HG03558 (cell line): ENCODE measurements around the gene AUTS2.

Experiments used
- ATAC-seq: cut with Tn5 transposase; IDR thresholded peaks from one replicate; pipeline ENCODE4 v1.9.1; 2021; ENCODE audit warnings: moderate number of reproducible peaks; ENCODE audit not compliant: unreplicated experiment; ENCODE audit errors: extremely low read depth

Gene AUTS2

DNA sequence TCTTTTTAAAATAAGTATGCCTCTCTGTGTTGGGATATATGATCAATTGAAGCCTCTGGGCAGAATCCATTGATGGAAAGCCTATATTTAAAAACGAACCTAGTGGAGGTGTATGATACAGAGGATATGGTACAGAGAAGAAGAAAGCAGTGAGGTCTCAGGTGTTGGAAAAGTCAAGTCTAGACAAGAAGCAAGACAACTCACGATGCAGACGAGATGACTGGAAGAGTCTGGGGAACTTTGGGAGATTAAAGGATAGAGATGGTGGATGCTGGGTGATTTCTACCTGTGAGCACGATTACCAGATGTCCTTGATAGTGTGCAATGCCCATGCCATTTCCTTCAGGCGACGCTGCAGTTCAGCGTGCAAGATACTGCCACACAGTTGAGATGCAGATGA lies 1009.0 kb downstream of the AUTS2 start:
- no peak for ATAC-seq

DNA sequence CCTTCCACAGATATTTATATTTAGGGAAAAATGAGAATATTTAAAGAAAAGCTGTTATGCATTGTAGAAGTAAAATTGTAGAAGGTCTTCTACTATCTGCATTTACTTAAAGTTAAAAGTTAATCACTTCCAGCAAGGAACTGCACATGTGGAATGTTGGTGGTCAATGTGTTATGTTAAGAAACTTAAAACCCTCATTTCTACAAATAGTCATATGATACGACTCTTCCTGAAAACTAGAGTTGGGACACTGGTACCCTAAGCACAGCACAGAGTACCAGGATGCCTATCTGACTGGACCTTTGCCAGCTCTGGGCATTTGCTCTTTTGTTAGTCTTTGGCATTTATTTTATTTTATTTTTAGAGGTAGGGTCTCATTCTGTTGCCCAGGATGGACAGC lies 1009.5 kb downstream of the AUTS2 start:
- no peak for ATAC-seq

- no peak for ATAC-seq
These were observed 1010.0 kb downstream of the AUTS2 start for GRCh38 chr7:70608229-70608628.

DNA sequence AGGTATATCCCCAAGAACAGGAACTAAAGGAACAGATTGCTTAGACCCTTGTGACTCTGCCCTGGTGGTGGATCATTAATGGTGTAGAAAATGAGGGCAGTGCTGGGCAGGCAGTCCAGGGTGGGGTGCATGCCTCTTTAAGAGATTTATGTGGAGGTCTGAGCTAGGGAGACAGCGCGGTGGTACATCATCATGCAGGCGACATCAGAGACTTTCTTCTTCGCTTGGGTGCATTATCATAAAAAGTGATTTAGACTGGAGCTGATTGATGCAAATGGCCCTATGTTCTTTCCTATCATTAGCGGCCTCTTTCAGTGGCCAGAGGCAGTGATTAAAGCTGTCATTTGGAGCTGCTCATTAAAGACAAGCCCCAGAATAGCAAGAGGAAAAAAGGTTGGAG lies 1014.5 kb downstream of the AUTS2 start:
- no peak for ATAC-seq

DNA sequence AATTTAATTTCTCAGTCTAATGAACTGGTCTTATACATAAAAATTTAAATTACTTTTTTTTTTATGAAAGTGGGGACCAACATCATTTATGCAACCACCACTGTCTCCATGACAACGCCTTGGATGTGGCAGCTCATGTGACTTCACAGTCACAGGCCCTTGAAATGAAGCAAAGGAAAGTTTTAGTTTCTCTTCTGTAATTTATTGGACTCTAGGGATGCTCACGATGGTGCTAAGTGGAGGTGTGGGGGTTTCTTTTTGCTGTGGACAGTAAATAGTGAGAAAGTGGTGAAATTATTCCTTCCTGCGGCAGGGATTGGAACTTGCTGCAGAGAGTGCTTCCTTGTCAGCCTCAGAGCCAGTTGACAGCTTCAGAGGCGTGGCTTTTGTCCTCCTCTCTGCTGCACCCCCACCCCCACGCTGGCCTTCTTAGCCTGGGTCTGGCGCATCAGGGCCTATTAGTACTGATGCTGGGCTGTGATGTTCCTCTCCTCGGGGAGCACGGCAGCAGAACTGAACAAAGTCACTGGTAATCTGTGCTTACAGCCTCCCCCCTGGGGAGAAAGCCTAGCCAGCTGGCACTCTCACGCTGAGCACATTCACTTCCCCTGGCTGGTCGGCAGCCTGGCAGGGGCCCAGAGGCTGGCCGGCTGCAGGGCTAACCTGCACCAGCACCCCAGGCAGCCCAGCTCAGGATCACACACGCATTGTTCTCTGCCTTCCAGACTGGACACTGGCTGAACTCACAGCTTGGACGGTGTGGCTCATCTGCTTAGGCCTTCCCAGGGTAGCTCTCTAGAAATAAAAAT lies 1016.2 kb downstream of the AUTS2 start:
- ATAC-seq, result no peak

GRCh38 chr7:70615066-70615606 lies 1016.9 kb downstream of the AUTS2 start:
- ATAC-seq, result no peak

GRCh38 chr7:70616211-70616610 lies 1017.9 kb downstream of the AUTS2 start:
- no peak for ATAC-seq

DNA sequence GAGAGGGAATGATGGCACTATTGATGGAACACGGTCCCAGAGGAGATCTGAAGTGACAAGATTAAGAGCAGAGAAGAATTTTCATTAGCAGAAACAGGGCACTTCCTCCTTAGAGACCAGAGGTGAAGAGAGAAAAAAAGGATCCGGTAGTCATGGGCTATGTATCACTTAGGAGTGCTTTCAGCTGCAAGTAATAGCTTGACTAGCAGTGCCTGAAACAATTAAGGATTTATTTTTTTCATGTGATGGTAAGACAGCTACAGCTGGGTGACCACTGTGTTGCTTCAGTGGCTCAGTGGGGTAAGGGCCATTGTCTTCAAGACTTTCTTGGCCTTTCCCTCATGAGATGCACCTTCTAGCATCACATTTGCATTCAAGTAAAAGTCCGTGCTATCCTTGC lies 1018.5 kb downstream of the AUTS2 start:
- ATAC-seq, result no peak

- no peak for ATAC-seq
These were observed 1019.8 kb downstream of the AUTS2 start for GRCh38 chr7:70618020-70618551.

DNA sequence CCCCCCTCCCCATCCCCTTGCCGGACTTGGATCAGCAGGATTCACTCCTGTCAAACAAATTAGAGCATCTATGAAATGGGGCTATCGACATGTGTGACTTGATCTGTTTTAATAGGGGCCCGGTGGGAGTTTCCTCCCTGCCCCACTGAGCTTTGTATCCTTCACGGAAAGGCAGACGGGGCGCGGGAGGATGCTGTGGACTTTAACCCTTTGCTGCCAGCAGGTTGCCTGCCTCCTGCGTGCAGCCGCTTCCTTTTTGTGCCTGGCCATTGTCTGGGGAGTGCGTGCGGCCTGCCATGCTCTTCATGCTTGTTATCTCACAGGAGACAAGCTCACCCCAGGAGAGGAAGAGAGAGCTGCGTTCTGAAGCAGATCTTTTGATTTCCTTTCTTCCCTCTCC lies 1020.9 kb downstream of the AUTS2 start:
- ATAC-seq, result no peak

DNA sequence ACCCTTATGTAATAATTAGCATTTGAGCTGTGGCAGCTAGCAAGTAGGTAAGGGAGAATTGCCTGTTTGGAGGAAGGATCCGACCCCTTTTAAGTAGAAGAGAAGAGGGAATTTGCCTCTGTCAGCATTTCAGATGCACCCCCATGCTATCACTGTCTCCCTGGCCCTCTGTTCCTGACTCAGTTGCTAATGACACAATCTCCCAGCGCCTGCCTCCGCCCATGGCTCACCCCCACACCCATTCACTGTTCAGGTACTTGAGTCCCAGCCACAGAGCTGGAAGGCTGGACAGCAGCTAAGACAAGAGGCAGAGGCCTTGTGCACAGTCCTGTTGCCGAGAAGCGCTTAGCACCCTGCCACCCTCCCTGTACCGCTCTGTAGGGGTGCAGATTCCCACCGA lies 1021.4 kb downstream of the AUTS2 start:
- ATAC-seq, result no peak

- ATAC-seq, result no peak
These were observed 1022.2 kb downstream of the AUTS2 start for GRCh38 chr7:70620333-70621055.

- ATAC-seq, result no peak
These were observed 1023.8 kb downstream of the AUTS2 start for GRCh38 chr7:70621954-70622600.

DNA sequence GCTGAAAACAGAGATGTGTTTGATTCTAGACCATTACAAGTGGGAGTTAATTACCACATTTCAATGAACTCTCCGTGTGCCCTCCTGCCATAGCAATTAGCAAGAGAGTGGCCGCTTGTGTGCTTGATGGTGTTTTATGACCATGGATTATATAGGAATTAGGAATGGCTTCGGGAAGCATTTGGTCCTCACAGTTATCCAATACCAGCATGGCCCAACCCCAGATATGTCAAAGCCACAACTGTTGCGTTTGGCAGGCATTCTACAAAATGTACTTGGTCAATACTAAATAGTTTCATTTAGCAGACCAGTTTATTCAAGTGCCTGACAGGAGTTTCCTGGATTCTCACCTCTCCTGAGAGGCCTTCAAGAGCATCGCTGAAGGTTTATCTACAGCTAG lies 1024.7 kb downstream of the AUTS2 start:
- no peak for ATAC-seq

- no peak for ATAC-seq
These were observed 1026.3 kb downstream of the AUTS2 start for GRCh38 chr7:70624500-70625103.

GRCh38 chr7:70627461-70627860 lies 1029.2 kb downstream of the AUTS2 start:
- no peak for ATAC-seq

- ATAC-seq, result no peak
These were observed 1032.2 kb downstream of the AUTS2 start for GRCh38 chr7:70630440-70630817.

DNA sequence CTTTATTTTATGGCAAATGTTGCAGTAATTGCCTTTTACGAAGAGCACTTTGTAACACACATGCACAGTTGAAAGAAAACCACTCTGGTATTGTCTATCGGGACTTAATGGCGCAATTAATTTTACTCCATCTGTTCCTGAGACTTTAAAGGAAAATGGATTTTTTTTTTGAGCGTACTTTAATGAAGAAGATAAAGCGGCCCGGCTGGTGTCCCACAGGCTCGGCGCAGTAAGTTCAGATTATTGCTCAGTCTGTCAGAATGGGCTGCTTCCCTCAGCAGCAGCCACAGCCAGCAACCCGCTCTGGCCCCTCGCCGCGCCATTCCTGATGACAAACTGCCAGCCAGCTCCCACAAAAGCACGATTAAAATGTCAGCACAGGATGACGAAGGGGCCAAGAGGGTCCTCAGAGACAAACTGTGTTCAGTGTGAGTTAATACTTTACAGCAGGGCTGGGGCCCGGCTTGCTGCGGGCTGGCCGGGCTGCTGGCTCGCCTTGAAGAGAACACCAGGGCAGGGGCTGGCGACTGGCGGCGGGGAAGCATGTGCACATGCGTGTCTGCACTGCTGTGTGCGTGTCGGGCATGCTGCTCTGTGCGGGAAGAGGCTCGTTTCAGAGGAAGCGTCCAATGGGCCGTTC lies 1032.7 kb downstream of the AUTS2 start:
- ATAC-seq, result no peak

GRCh38 chr7:70631718-70632117 lies 1033.4 kb downstream of the AUTS2 start:
- ATAC-seq, result no peak

DNA sequence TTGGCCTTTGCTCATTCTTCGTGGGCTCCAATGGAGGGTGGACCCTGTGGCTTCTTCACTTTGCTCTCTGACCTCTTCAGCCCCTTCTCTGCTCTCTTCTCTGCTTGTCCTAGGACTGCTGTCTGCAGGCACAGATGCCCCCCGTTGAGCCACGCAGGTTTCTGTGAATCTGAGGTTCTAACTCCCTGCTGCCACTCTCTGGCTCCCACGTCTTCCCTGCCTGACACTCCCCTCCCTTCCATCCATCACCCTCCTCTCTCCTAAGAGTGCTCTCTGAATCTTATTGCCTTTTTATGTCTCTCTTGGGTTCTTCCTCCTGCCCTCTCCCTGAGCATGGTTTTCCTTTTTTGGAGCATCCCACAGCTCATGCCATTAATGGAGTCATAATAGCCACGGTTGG lies 1034.1 kb downstream of the AUTS2 start:
- no peak for ATAC-seq
